ENCODE results near the gene NRP2.

DNA sequence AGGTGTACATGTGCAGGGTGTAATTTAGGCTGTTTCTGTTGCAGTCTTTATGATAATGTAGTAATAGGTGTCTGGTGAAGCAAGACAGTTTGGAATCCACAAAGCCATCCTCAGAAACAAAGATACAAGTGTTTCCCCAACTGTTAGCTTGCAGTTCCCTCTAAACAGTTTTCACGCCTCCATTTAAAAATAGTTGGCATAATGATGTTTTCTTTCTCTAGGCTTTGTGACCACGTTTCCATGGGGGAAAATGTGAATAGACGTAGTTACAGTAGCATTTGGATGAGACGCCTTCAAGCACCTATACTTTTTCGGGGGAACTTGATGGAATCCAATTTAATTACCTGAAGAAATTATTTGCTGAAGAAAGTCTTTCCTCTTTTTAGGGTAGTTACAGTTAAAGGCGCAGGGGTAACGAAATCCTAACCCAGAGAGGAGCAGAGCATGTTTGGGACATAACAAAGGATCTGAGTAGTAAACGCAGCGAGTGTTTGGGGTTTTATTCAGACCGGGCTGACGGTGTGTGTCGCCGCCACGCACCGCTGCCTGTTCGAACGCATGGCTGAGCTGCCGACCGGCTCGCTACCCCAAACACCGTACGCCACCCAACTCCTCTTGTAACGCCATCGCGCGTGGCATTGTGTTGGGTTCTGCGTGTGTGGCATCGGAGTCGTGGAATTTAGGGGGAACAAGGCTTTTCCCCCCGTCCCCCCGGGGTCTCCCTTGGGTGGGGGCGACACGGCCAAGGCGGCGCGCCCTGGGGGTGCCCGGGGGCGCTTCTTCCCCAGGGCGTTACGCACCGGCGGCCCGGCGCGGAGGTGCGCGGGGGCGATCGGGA lies 681 bp upstream of the NRP2 start:
- TF ChIP-seq, protein P1, sequence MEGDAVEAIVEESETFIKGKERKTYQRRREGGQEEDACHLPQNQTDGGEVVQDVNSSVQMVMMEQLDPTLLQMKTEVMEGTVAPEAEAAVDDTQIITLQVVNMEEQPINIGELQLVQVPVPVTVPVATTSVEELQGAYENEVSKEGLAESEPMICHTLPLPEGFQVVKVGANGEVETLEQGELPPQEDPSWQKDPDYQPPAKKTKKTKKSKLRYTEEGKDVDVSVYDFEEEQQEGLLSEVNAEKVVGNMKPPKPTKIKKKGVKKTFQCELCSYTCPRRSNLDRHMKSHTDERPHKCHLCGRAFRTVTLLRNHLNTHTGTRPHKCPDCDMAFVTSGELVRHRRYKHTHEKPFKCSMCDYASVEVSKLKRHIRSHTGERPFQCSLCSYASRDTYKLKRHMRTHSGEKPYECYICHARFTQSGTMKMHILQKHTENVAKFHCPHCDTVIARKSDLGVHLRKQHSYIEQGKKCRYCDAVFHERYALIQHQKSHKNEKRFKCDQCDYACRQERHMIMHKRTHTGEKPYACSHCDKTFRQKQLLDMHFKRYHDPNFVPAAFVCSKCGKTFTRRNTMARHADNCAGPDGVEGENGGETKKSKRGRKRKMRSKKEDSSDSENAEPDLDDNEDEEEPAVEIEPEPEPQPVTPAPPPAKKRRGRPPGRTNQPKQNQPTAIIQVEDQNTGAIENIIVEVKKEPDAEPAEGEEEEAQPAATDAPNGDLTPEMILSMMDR (conservative IDR thresholded peaks at IDR 0.05; ENCODE audit: low read length), result no peak
- TF ChIP-seq EZH2phosphoT487 (IDR thresholded peaks at IDR 0.05; ENCODE audit: borderline replicate concordance), result no peak
